Measurements from ENCODE around the gene KRT9.

- TF ChIP-seq, protein P1, sequence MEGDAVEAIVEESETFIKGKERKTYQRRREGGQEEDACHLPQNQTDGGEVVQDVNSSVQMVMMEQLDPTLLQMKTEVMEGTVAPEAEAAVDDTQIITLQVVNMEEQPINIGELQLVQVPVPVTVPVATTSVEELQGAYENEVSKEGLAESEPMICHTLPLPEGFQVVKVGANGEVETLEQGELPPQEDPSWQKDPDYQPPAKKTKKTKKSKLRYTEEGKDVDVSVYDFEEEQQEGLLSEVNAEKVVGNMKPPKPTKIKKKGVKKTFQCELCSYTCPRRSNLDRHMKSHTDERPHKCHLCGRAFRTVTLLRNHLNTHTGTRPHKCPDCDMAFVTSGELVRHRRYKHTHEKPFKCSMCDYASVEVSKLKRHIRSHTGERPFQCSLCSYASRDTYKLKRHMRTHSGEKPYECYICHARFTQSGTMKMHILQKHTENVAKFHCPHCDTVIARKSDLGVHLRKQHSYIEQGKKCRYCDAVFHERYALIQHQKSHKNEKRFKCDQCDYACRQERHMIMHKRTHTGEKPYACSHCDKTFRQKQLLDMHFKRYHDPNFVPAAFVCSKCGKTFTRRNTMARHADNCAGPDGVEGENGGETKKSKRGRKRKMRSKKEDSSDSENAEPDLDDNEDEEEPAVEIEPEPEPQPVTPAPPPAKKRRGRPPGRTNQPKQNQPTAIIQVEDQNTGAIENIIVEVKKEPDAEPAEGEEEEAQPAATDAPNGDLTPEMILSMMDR (IDR thresholded peaks at IDR 0.05), result no peak
- TF ChIP-seq POLR2A (IDR thresholded peaks at IDR 0.05), result no peak
Measured at GRCh38 chr17:41595585-41595984, 23.7 kb upstream of the KRT9 start.

Data from uterus (tissue), 2 donors.